Vagina (tissue), 2 donors: ENCODE results near the gene PORCN.

Source experiments
- POLR2AphosphoS5 ChIP-seq, 2 donors: sonication (generic); formaldehyde crosslinking; IDR thresholded peaks; one replicate each; pipeline ENCODE4 v1.9.0; 2017; ENCODE audit warnings: antibody characterized with exemption in 2 of 2, mild to moderate bottlenecking in 2 of 2, low read depth in 1 of 2; ENCODE audit not compliant: insufficient read depth in 1 of 2
- TF ChIP-seq, protein P1 (sequence below), 3 experiments: fragments of 450-650 bp in 2 of 3; fragments of 200-600 bp in 1 of 3; sonication (generic) in 1 of 3; IDR thresholded peaks; one replicate each; pipeline ENCODE4 v1.5.1; 2017 to 2019; ENCODE audit warnings: antibody characterized with exemption in 3 of 3, mild to moderate bottlenecking in 2 of 3, moderate library complexity in 2 of 3

DNA sequence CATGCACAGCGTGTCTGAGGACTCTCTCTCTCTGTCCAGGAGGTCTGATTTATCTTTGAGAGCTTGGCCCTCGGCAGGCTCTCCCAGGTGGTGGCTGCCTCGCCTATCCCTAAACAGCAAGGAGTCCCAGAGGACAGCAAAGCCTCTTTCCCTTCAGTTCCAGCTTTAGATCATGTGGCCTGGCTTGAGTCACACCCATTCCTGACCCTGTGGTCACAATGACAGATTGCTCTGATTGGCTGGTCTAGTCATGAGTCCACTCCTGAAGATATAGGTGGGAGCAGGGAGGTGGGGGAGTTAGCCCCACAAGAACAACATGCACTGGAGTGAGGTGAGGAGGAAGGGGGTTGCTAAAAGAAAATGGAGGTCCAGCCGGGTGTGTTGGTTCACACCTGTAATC is 12.1 kb upstream of the PORCN start:
- TF ChIP-seq, protein P1, sequence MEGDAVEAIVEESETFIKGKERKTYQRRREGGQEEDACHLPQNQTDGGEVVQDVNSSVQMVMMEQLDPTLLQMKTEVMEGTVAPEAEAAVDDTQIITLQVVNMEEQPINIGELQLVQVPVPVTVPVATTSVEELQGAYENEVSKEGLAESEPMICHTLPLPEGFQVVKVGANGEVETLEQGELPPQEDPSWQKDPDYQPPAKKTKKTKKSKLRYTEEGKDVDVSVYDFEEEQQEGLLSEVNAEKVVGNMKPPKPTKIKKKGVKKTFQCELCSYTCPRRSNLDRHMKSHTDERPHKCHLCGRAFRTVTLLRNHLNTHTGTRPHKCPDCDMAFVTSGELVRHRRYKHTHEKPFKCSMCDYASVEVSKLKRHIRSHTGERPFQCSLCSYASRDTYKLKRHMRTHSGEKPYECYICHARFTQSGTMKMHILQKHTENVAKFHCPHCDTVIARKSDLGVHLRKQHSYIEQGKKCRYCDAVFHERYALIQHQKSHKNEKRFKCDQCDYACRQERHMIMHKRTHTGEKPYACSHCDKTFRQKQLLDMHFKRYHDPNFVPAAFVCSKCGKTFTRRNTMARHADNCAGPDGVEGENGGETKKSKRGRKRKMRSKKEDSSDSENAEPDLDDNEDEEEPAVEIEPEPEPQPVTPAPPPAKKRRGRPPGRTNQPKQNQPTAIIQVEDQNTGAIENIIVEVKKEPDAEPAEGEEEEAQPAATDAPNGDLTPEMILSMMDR (IDR thresholded peaks at IDR 0.05): no peak
- no peak for TF ChIP-seq POLR2AphosphoS5 (IDR thresholded peaks at IDR 0.05; ENCODE audit: insufficient read depth in 1 of 2, low read depth in 1 of 2)
